ENCODE measurements around the gene VWA5B1. TPM values are rescaled to one million over a fixed set of nuclear protein-coding genes. Genes with fewer than 3 reads are reported as not detected.

Gene VWA5B1
- not detected in 2 replicates for total RNA-seq

DNA sequence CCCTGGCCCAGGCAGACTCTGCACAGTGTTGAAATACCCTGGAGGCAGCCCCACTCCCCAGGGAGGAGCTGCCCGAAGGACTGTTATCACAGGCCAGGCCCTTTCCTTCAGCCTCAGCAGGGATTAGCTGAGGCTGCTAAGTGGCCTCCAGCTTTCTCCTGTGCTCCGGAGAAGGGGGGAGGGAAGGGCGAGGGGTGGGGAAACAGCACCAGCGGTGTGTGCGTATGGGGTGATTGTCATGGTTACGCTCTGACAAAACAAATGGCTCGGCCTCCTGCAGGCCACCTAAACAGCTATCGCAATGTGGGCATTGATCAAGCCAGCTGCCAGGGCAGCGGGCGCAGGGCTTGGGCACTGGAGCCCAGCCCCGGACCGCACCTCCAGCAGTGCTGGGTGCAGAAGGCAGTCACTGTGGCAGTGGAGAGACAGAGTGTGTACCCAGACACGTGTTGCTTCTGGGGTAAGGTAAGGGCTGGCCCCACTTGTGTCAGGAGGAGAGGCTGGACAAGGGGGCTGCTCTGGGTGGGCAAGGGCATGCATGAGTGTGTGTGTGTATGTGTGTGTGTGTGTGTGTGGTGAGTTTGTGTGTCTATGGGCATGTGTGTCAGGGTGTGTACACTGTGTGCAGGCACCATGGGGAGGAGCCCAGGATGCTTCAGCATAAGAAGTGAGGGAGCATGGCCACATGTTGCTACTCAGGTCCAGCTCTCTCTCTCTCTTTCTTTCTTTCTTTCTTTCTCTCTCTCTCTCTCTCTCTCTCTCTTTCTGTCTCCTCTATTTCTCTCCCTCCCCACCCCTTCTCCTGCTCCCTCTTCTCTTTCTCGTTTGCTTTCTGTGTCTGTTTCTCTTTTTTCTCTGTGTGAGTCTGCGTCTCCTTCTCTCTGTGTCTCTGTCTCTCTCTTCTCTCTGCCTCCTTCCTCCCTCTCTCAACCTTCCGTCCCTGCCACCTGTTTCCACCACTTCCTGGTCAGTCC is at the start of gene VWA5B1:
Gene VWA5B1 (plus strand): TSS at position 252 of the 974 bp plus-strand sequence. CDS start 19,727 bp downstream, outside the sequence.

Other genes starting within 250 kb of the VWA5B1 start
- gene PLA2G5, start 220.7 kb upstream of the VWA5B1 start, total RNA-seq: 1.8 and 4.5 TPM in 2 replicates
- not detected in 2 replicates for gene PLA2G2D, start 171.3 kb upstream of the VWA5B1 start, total RNA-seq
- gene PLA2G2F, start 151.6 kb upstream of the VWA5B1 start, total RNA-seq: not detected in 2 replicates
- gene UBXN10, start 104.8 kb upstream of the VWA5B1 start, total RNA-seq: under 0.01 TPM in 1 of 2 replicates, not detected in the other
- not detected in 2 replicates for gene PLA2G2C, start 104.4 kb upstream of the VWA5B1 start, total RNA-seq
- 19.0 and 20.2 TPM in 2 replicates for gene CAMK2N1, start 195.3 kb downstream of the VWA5B1 start, total RNA-seq
- 20.6 and 25.0 TPM in 2 replicates for gene MUL1, start 217.3 kb downstream of the VWA5B1 start, total RNA-seq

All from subcutaneous preadipocyte (primary cell).